Measurements from ENCODE around the gene OSBPL10. TPM values are rescaled to one million over a fixed set of nuclear protein-coding genes. Genes with fewer than 3 reads are reported as not detected.

The OSBPL10 gene
- total and polyA plus RNA-seq, 2 of the 4 experiments (the other 2 are of a cell fraction) = 9.5 to 10.1 TPM

- Histone ChIP-seq H4K8ac (ENCODE audit: low read depth in 2 of 2, low read length in 2 of 2) (no peak overlapping the region), H3K56ac (ENCODE audit: extremely low read depth, insufficient read depth, low read length) (no peak overlapping the region), H3K27me3 (ENCODE audit: control insufficient read depth, insufficient read depth, low read length) (no peaks in the 10 kb centered on the region), H2AK5ac (ENCODE audit: low read depth, low read length) (no peak overlapping the region), H3K9ac (ENCODE audit: low read depth, low read length) (no peak overlapping the region), H3K4me2 (ENCODE audit: low read depth, low read length) (no peak overlapping the region), H2AK9ac (replicated peaks; ENCODE audit: low read depth, low read length, poor library complexity) (no peak overlapping the region), H3K79me1 (ENCODE audit: low read depth in 1 of 2, low read length in 2 of 2) (no peaks in the 10 kb centered on the region; a peak in 1 of 4 replicates), H2BK20ac (ENCODE audit: low read depth, low read length) (no peak overlapping the region), H3K4ac (ENCODE audit: low read depth, low read length) (no peak overlapping the region), H2BK15ac (ENCODE audit: low read depth, low read length) (no peak overlapping the region), H2BK5ac (ENCODE audit: low read depth, low read length, poor library complexity, severe bottlenecking) (no peak overlapping the region), H4K5ac (ENCODE audit: low read depth, low read length) (no peak overlapping the region), H3K4me3 (ENCODE audit: insufficient read depth, low read depth, low read length) (no peak overlapping the region), H3K27ac (ENCODE audit: insufficient read depth, low read length) (no peak overlapping the region), H2AFZ (replicated peaks; ENCODE audit: low read length, poor library complexity) (no peak overlapping the region), H3K14ac (replicated peaks; ENCODE audit: low read depth, low read length) (no peak overlapping the region), H4K91ac (ENCODE audit: insufficient read depth, low read depth, low read length) (no peak overlapping the region), H3K4me1 (ENCODE audit: control insufficient read depth, insufficient read depth, low read length) (peaks cover 5% of the 10 kb centered on the region), H3K9me1 (ENCODE audit: insufficient read depth, low read length) (no peaks in the 10 kb centered on the region; the same call in 1 of the 2 replicates), H3K9me3 (ENCODE audit: control insufficient read depth, insufficient read depth, low read length) (no peaks in the 10 kb centered on the region), H3K18ac (ENCODE audit: low read depth, low read length) (no peak overlapping the region), H3K23ac (ENCODE audit: low read depth, low read length) (no peak overlapping the region), H3K36me3 (ENCODE audit: control insufficient read depth, insufficient read depth, low read length) (no peaks in the 10 kb centered on the region), H2BK120ac (ENCODE audit: low read depth, low read length) (no peak overlapping the region), H4K20me1 (ENCODE audit: insufficient read depth, low read length) (no peaks in the 10 kb centered on the region)
- POLR2A ChIA-PET (ENCODE audit: unreplicated experiment) = no interaction called here
- 92% methylated on average over 2 of the region's 6 CpGs; no CpG with 5 or more reads in 1 of the 2 experiments for WGBS, 2 experiments (ENCODE audit: extremely low coverage in 2 of 2, insufficient read length in 1 of 2)
- no peak for TF ChIP-seq RFX5 (IDR thresholded peaks at IDR 0.05; ENCODE audit: low read depth, low read length)
- dilution Hi-C loops (cut with HindIII; ENCODE audit: low sequenced_read_pairs, unreplicated experiment) = no loop called here
- in situ Hi-C loops (cut with MboI; ENCODE audit: low sequenced_read_pairs) = no loop called here
- DNase-seq = no peak
- no TSS peak for BruUV-seq (replicated peaks)
- CTCF ChIA-PET = no interaction called here
- ATAC-seq (ENCODE audit: low read depth) = no peak
- intact Hi-C loops (cut with micrococcal nuclease) = no loop called here
These were observed 101.7 kb downstream of the OSBPL10 start for GRCh38 chr3:31879365-31879764.
